ENCODE data around the gene GRAMD1A.

DNA sequence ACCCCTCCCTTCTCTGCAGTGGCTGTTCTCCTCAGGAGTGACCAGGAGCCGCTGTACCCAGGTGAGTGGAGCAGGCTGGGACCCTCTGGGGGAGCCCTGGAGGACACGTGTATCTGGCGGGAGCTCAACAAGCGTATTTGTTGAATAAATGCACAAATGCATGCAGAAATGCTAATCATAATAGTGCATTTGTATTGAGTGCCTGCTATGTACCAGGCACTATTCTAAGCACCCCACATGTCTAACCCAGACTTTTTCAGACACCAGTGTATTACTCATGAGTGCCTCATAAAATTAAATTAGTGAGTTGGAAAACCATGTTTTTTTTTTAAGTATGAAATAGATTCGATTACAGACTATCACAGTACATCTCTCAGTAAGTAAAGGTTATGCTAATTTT, 49.3 kb downstream of the GRAMD1A start:
- TF ChIP-seq GATA3 (IDR thresholded peaks at IDR 0.05; ENCODE audit: low read depth, low read length) (no peak), GATA2 (IDR thresholded peaks at IDR 0.05; ENCODE audit: low read depth, low read length) (no peak)

All from SH-SY5Y (cell line).